ENCODE data around the gene THAP4.
A peak's percentile ranks its signal among the peaks of the same experiment; 100 is the strongest.

THAP4 gene

DNA sequence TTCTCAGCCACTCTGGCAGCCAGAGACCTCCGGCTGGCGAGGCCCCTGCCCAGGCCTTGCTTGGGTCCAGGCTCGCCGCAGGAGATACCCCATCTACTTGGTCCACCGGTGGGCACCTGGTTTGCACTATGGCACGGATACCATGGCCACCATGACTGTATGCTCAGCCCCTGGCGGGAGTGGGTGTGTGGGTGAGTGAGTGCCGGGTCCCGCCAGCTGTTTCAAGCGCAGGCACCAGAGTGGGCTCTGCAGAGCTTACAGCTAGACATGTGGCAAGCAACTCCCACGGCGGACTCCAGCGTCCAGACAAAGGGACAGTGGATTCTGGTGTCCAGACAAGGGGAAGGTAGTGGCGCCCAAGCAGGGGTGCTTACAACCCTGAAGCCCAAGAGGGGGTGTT is 2.0 kb upstream of the THAP4 start:
- DNase-seq (ENCODE audit: low read depth): no peak

DNA sequence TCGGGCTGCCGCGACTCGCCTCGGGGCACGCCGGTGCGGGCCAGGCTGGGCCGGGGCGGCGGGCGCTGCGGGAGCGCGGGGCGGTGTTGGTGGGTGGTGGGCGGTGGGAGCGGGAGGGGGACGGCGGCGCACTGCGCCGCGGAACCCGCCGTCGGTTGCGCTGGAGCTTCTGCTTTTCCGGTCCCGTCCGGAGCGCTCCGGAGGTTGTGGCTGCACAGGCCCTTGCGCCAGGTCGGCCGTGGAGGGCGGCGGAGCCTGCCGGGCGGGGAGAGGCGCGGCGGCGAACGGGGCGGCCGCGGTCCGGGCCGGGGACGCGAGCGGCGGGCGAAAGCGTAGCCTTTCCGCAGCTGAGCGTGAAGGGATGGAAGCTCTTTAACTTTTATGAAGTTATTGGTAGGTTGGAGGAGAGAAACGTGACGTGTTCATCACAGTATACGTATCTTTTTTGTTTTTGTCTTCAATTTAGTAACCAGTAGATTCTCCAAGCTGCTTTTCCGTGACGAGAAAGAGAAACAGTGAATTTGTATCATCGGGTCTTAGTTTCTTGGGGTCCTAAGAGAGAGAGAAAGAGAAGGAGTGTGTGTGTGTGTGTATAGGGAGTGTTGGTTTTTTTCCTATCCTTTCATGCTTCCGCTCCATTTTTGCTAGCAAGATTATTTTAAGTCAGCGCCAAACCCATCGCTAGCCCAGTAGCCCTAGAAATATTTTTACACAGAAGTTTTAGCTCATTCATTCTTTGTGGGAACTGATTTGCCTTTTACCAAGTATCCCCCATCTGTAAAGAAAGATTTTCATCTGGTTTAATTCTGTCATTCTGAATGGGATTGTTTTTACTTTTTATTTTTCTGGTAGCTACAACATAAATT is 1.1 kb upstream of the THAP4 start:
- no peak for DNase-seq (ENCODE audit: low read depth)

DNA sequence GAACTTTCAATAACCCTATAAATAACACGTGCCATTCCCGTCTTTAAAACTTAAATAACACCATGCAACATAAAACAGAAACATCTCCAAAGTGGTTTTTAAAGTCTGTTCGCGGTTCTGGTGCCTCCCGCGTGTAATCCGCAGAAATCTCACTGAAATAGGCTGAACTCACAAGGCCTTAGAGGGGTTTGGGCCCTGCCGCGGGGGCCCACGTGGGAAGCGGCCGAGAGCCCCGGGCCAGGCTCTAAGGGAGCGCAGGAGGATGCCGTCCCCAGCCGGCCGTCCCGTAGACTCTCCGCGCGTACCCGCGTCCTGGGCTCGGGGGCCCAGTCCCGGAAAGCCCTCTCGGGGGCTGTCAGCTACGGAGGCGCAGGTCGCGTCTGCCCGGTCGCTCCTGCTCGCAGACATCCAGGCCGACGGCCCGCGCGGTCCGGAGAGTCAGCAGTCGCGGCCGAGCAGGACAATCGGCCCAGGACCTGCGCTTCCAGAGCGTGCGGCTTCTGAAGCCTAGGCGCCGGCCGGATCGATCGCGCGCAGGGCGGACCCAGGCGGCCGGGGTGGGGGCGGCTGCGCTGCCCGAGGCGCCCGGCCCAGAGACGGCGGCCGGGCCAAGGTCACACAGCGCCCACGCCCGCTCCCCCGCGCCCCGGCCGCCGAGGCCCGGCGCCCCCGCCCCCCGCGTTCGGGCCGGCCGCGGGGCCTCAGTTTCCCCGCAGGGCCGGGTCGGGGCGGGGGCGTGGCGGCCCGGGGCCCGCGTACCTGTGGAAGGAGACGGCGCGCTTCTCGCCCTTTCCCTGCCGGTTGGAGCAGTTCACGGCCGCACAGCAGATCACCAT is 558 bp downstream of the THAP4 start:
- peak; percentile 11 for DNase-seq (ENCODE audit: low read depth)

DNA sequence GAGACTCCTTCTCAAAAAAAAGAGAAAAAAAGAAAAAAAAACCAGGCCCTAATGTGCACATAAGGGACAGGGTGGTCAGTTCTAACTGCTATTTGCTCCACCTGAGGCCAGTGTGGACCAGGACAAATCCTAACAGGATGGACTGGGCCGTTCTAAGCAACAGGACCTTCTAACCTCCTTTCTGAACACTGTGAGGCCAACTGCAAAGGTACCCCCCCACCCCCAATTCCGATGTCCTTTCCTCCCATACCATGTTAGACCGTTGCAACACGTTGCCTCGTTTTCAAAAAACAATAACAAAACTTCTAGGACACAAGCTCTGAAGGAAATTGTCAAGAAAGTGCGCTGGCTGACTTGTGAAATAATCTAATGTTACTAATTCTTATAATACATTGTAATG is 1.2 kb downstream of the THAP4 start:
- no peak for DNase-seq (ENCODE audit: low read depth)

DNA sequence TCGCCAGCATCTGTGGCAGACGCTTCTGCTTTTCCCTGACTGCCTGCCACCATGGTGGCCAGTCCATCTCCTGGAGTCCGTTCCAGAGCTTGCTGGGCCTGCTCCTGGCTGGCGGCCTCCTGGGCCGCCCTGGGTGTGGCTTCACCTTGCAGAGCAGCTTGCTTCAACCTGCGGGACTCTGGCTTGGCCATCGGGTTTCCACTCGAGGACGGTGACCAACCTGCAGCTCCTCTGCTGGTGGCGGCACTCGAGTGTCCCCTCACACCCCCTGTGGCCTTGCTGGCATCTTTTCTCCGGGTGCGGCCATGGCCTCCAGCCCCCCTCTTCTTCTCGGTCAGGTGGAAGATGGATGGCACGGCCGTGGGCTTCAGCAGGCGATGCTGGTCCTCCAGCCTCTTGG is 3.4 kb downstream of the THAP4 start:
- DNase-seq (ENCODE audit: low read depth): no peak

DNA sequence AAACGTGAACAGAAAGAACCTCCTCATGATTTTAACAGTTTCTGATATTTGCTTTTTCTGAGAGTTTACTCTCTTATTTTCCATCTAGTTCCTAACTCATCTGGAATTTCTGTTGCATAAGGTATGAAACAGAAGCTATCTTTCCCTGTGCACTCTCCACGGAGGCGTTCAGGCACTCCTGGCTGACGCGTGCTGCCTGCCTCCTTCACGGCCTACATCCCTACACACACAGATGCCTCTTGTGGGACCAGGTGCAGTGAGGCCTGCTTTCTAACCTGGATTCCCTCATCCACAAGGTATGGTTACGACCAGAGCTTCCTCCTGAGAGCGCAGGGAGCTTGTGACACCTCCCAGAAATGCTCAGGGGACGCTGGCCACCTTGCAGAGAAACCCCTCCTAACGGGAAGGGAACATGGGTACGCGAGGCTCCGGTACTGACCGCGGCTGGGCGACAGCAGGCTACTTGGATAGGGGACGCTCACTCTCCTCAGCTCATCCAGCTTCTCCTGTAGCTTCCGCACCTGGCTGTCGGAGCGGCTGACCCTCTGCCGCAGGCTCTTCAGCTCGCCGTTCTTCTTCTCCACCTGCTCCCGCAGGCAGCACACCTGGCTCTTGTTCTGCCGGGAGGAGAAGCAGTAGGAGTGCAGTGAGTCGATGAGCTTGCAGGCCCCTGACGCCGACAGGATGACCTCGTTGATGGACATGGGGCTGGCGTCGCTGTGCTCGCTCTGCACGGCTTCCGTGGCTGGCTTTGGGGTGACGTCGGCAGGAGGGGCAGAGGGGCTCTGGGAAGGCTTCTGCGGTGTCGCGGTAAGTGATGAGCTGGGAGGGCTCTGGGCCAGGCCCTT is 4.3 kb downstream of the THAP4 start:
- DNase-seq (ENCODE audit: low read depth): no peak

DNA sequence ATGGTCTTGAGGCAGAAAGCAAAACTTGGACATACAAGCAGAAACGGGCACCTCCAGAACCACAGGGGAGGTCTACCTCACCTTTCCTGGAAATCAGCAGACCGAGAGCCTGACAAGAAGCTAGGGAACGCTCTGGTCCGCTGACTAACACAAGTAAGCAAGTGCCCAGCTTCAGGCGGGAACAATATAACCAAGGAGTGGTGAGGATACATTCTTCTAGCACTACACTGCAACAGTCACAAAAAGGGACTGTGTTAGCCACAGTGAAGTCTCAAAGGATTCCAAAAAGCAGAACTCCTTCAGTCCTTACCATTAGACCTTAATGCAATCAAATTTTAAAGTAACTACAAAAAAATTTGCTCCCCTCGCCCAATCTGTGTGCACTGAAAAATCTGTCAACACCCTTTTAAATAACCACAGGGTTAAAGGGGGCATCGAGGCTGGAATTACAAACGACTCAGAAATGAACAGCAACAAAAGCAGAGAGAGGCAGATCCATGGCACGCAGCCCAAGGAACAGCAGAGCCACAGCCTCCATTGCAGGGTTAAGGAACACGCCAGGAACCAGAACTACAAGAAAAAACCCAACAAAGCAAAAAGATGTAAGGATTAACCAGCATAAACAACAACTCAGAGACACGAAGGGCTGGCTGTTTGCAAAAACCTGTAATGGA is 7.1 kb downstream of the THAP4 start:
- DNase-seq (ENCODE audit: low read depth): no peak

DNA sequence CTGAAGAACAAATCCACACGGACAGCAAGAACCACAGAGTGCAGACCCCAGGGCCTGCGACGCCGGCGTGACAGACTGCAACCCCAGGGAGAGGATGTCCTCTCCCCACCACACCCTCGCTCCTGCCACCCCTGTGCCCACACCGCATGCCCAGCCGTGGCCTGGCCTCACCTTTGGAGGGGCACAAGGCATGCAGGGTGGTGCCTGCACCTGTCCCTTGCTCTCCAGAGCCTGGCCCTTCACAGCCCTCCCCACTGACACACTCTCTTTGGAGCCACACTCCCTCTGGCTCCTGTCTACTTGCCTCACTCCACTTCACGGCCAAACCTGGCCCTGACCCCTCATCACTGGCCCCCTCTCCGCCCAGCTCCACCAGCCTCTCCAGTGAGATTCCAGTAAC is 9.3 kb downstream of the THAP4 start:
- no peak for DNase-seq (ENCODE audit: low read depth)

DNA sequence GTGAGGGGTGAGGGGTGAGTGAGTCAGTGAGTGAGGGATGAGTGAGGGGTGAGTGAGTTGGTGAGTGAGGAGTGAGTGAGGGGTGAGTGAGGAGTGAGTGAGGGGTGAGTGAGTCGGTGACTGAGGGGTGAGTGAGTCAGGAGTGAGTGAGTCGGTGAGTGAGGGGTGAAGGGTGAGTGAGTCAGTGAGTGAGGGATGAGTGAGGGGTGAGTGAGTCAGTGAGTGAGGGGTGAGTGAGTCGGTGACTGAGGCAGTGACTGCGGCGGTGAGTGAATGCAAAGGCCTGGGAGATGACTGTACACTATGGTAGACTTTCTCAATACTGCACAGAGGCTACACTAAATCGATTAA is 16.6 kb downstream of the THAP4 start:
- DNase-seq (ENCODE audit: low read depth): no peak

DNA sequence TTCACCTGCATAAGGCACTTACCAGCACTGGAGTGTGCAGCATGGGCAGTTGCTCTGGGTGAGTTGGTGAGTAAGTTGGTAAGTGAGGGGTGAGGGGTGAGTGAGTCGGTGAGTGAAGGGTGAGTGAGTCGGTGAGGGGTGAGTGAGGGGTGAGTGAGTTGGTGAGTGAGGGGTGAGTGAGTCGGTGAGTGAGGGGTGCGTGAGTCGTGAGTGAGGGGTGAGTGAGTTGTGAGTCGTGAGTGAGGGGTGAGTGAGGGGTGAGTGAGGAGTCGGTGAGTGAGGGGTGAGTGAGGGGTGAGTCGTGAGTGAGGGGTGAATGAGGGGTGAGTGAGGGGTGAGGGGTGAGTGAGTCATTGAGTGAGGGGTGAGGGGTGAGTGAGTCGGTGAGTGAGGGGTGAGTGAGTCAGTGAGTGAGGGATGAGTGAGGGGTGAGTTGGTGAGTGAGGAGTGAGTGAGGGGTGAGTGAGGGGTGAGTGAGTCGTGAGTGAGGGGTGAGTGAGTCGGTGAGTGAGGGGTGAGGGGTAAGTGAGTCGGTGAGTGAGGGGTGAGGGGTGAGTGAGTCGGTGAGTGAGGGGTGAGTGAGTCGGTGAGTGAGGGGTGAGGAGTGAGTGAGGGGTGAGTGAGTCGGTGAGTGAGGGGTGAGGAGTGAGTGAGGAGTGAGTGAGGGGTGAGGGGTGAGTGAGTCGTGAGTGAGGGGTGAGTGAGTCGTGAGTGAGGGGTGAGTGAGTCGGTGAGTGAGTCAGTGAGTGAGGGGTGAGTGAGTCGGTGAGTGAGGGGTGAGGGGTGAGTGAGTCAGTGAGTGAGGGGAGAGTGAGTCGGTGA is 17.1 kb downstream of the THAP4 start:
- no peak for DNase-seq (ENCODE audit: low read depth)

DNA sequence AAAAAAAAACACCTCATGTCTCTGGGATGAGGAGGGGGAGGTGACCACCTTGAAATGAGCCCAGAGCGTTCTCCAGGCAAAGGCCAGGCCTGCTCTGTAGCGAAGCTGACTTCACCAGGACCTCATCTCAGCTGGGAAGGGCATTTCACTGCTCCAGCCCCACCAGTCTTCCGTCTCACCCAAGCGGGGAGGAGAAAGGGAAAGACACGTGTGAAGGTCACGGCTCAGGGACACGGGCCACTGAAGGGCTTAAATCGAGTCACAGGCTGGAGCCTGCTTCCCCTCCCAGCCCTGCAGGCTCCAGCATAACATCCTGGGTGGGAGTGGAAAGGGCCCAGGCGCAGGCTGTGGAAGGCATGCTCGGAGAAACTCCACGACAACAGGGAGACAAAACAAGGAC is 18.1 kb downstream of the THAP4 start:
- DNase-seq (ENCODE audit: low read depth): no peak

DNA sequence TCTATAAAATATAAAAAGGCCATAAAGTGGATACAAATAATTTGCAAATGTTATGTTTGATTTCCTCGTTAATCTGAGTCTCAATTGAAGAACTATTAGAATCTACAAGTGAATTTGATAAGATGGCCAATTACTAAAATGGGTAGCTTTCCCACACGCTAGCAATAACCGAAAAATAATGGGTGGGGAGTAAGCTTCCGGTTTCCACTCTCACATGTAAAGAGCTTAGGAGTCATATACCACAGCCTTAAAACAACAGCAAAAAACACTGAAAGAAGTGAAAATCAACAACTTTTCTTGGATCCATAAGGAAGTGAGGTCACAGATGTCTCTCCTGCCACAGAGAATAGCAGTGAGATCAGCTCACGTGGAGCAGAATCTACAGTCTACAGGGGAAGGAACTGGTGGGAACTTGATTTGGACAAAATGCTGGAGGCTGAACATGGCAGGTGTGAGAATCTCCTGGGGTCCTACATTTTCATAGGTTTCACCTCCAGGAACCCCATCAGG is 18.6 kb downstream of the THAP4 start:
- no peak for DNase-seq (ENCODE audit: low read depth)

DNA sequence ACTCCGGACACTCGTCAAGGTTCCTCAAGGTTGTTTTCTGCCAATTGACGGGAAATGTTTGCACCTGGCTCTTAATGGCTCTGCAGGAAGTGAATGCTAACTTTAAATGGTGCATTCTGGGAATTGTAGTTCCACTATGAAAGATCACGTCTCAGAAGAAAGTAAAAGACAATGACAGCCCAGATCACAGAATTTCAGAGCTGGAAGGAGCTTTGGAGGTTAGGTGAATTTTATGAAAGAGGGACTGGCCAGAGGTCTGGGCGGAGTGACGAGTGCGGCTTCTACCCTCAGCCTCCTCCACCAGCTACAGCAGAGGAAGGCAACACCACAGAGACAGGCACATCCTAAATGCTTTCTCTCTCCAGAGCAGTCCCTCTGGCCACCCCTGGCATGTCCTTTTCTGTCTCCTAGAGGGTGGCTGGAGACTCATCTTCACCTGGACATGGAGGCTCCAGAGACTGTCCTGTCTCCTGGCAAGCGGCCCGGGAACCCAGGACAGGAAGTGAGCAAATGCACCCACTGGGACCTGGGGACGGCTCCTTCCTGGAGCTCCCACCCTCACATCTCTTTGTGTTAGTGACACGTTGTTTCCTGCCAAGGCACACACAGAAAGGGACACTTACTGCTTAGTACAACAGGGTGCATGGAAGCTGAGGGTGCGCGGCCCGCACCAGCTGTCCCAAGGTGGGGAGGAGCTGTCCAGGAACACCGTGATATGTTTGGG is 19.4 kb downstream of the THAP4 start:
- DNase-seq (ENCODE audit: low read depth): no peak

DNA sequence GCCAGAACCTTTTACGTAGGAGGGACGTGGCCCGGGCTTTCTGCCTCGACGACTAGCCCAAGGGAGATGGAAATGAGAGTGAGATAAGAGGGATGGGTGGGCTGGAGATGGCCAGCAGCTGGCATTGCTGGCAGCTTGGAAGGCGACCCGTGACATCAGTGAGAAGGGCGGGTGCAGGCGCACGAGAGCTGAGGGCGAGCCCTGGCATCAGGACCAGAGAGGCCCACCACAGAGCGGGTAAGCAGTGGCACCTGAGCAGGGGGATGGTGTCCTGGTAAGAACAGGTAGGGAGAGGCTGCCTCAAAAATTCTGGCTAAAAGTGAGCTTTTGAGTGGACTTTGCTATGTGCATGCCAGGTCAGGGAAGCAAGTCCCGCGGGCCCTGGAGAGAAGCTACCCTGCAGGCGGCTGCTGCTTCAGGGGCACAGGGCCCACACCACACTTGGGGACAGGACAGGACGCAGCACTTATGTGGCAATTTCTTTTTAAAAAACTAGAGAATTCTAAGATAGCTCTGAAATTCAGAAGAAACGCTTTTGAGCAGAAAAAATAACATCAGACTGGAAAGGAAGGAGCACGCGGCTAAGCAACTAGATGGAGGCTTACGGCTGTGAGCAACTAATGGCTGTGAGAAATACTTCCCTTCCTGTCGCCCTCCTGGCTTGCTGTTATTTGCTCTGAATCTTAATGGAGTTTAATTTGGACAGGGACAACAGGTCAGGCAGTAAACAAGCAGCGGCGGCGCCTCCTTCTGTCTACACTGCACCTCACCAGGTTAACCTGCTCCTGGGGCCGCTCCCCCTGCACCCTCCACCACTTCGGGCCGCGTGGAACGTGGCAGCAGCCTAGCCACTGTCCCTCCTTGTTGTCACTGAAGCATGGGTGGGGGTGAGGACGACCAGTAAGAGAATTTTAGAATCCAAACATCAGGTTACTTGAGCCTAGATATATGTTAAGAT is 20.5 kb downstream of the THAP4 start:
- no peak for DNase-seq (ENCODE audit: low read depth)

DNA sequence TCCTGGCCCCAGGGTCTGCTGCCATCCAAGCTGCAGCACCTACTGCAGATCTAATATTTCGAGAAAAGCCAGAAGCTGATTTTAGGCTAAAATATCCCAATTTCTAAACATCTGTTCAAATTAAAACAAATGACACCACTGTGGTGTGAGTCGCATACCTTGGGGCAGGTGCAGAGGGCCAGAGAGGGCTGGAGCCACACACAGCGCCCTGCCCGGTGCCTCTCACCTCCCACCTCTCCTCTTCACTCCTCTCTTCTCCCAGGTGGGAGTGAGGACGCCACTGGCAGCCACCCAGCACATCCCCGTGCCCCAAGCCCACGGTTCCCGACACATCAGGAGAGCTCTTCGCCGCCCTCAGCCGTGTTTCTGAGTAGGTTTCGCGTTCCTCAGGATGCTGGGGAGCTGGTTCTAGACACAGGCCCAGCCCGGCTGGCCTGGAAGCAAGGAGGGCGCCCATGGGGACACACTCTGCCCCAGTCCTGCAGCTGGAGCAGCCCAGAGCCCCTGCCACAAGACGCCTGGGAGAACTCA is 21.4 kb downstream of the THAP4 start:
- DNase-seq (ENCODE audit: low read depth): no peak

DNA sequence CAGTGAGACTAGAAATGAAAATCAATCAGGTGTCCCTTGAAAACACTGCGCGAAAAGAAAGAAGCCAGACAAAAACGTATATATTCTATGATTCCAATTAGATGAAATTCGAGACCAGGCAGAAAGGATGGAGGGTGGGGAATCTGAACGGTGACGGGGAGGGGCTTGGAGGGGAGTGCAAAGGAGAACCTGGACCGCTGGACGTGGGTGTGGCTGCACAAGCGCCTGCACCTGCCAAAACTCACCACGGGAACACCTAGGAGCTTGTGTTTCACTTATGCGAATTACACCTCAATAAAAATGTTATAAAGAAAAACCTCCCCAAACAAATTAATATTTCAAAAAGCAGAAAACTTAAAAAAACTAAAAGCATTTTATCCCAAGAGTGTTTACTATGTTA is 21.9 kb downstream of the THAP4 start:
- DNase-seq (ENCODE audit: low read depth): no peak

DNA sequence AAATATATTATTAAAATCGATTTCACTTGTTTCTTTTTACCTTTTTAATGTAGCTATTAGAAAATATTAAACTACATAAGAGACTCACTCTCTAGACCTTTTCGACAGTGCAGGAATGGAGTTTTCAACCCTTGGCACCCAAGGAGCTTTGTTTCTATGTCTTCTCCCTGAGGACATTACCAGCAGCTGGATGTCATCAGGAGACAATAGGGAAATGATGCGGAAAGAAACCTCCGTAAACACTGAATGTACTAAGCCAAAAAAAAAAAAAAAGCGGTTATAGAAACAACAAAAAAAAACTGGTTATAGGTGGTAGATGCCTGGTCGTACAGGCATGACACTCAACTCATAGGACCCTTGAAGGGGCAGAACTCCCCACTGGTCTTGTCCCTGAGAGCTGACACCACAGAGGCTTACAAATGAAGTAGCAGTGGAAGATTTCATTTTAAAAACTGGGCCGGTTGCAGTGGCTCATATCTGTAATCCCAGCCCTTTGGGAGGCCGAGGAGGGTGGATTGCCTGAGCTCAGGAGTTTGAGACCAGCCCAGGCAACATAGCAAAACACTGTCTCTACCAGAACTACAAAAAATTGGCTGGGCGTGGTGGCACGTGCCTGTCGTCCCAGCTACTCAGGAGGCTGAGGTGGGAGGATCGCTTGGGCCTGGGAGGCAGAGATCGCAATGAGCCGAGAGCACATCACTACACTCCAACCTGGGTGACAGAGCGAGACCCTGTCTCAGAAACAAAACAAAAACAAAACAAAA is 23.8 kb downstream of the THAP4 start:
- DNase-seq (ENCODE audit: low read depth): no peak

All from activated T-helper 1 cell treated with Interleukin-2 at 50 U/mL for 16 hours (primary cell).